Mucosa of gallbladder (tissue), 1 donor: Measurements from ENCODE around the gene MAP7D2. TPM values are rescaled to one million over a fixed set of nuclear protein-coding genes. Genes with fewer than 3 reads are reported as not detected.

Experiments used
- DNase-seq: peaks from one replicate; pipeline ENCODE4 v3.0.0-alpha.2; 2020; ENCODE audit warnings: low spot score
- total RNA-seq: library from RNA; stranded (reverse); gene quantifications from one replicate; pipeline ENCODE4 v1.2.1, GENCODE V29; 2021
- donor health status: DM: no; HTN: no; CAD: no.

MAP7D2 gene
- total RNA-seq, 1 donor from 2014 or later: 5.2 TPM

GRCh38 chrX:19968276-19968675, 148.4 kb downstream of the MAP7D2 start:
- no peak for DNase-seq

GRCh38 chrX:19966056-19966455, 150.7 kb downstream of the MAP7D2 start:
- DNase-seq: no peak

GRCh38 chrX:19964017-19964710, 152.5 kb downstream of the MAP7D2 start:
- no peak for DNase-seq

- DNase-seq: no peak
Measured at GRCh38 chrX:19960913-19961312, 155.8 kb downstream of the MAP7D2 start.

GRCh38 chrX:19958552-19959486, 157.9 kb downstream of the MAP7D2 start:
- no peak for DNase-seq

GRCh38 chrX:19956923-19957322, 159.8 kb downstream of the MAP7D2 start:
- no peak for DNase-seq

Other genes with a start within 250 kb of the MAP7D2 start
- 29.1 TPM for gene SH3KBP1, start 229.3 kb downstream of the MAP7D2 start, total RNA-seq
- 13.8 TPM for gene BCLAF3, start 125.8 kb downstream of the MAP7D2 start, total RNA-seq
- 80.2 TPM for gene EIF1AX, start 24.9 kb upstream of the MAP7D2 start, total RNA-seq
- 51.9 TPM for gene RPS6KA3, start 150.0 kb upstream of the MAP7D2 start, total RNA-seq